ENCODE measurements around the gene ZNF407.

Gene ZNF407

DNA sequence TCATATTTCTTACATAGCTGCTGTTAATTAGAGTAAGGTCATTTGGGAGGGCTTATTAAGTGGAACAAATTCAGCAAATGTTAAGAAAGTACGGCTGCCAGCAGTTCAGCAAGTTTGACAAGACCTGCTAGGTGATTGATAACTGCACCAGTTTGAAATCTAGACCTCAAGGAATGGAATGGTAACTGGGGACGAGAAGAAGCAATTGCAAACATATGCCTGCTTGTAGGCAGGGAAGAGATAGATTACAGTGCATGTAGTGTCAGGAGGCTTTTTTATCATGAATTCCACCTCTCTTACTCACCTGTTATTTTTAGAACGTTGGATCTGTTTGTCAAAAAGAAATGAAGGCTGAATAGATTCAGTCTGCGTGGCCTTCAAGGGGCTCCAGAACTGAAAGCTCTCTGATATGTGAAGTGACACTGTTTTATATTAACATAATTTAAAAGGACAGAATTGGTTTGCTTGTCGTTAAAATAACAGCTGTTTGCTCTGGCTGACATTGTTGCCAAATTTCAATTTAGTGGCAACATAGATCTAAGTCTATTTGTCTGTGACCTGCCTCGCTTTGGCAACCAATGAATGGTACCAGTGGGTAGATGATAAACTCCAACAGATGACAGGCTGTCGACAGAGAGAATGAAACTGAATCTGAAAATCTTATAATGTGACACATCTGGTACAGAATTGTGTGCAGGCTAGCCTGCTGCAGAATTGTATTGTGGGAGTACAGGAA, 199.3 kb downstream of the ZNF407 start:
- no peak for DNase-seq

GRCh38 chr18:74797577-74798151, 200.0 kb downstream of the ZNF407 start:
- DNase-seq, result no peak

DNA sequence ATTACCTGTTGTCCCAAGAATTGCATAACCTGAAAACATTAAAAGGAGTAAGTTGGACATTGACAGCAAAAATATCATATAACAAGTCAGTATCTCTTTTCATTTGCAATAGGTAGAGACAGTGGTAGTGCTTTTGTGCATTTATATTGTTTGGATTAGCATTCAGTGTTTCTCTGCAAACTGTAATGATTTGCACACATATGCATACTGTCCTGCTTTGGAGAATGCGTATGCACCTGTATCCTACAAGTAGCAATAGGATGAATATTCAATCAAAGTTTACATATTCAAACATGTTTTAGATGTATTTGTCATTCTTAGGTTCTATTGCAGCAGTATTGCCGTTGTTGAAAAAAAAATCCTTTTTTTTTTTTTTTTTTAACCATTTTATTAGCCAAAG, 201.9 kb downstream of the ZNF407 start:
- no peak for DNase-seq

GRCh38 chr18:74800098-74800497, 202.4 kb downstream of the ZNF407 start:
- DNase-seq, result no peak

- DNase-seq, result no peak
Measured at GRCh38 chr18:74803117-74803516, 205.4 kb downstream of the ZNF407 start.

- DNase-seq, result no peak
Measured at GRCh38 chr18:74803769-74804168, 206.1 kb downstream of the ZNF407 start.

DNA sequence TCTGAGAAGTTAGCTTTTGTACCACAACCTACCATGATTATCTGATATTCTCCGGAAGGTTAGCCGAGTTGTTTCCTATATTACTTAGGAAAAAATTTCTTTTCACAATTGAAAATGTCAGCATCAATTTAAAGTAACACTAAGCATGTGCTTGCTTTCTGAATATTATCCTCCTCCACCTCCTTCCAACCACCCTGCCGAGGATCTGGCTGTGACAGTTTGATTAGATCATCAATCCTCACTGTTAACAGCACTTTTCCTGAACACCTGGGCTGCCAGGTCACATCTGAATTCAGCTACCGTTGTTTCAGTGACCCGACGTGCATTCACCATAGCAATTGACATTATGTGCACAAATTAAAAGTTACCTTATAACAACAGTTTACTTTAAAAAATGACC, 207.0 kb downstream of the ZNF407 start:
- DNase-seq, result no peak

- no peak for DNase-seq
Measured at GRCh38 chr18:74806073-74806472, 208.4 kb downstream of the ZNF407 start.

DNA sequence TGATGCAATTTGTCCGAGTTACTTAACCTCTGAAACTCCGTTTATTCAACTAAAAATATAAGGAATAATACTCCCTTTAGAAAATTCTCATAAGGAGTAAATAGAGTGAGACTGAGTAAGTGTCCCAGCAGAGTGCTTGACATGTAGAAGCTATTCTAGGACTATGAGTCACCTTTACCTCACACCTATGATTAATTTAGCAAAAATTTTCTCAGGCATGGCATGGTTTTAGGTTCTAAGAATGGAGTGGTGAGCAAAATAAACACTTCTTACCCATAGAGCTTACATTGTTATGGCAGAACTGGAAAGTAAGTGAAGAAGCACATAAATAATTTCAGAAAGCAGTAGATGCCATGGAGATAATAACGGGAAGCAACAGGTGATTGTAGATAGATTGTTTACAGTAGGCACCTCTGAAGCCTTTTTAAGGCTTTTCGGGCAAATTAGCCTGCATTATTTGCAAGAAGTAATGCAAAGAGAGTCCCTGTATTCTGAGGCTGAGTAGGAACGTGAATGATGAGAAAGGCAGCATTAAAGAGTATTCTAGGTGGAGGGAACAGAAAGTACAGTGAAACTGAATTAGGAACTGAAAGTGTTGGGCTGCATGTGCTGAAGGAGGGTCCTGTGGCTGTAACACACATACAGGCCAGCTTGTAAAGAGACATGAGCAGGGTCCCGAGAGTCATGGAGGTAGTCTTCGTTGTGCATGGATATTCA, 209.2 kb downstream of the ZNF407 start:
- no peak for DNase-seq

- no peak for DNase-seq
Measured at GRCh38 chr18:74817576-74817975, 219.9 kb downstream of the ZNF407 start.

DNA sequence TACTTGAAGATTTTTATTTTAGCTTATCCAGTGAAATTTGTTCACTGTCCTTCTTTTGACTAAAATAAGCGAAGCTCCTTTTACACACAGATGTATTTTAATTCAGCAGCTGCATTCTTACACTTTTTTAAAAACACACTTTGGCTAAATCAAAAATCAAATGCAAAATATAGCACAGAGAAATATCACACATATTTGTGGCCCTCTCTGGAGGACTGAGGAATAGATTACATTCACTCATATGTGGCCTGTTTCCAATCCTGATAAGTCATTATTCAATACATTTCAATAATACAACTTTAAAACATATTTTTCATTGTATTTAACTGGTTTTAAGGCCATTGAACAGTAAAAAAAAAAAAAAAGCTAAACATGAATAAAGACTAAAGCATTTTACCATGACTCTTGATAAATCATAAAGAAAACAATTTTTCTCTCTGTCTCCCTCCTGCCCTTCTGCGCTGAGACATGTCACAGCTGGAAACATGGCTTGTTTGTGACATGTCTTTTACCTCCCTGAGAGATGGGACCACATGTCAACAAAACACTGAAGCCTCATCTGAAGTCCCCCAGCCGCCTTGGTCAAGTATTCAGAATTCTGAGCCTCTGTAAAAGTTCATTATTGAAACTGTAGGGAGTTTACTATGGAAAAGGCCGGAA, 221.0 kb downstream of the ZNF407 start:
- DNase-seq, result no peak

- no peak for DNase-seq
Measured at GRCh38 chr18:74819433-74820059, 221.9 kb downstream of the ZNF407 start.

DNA sequence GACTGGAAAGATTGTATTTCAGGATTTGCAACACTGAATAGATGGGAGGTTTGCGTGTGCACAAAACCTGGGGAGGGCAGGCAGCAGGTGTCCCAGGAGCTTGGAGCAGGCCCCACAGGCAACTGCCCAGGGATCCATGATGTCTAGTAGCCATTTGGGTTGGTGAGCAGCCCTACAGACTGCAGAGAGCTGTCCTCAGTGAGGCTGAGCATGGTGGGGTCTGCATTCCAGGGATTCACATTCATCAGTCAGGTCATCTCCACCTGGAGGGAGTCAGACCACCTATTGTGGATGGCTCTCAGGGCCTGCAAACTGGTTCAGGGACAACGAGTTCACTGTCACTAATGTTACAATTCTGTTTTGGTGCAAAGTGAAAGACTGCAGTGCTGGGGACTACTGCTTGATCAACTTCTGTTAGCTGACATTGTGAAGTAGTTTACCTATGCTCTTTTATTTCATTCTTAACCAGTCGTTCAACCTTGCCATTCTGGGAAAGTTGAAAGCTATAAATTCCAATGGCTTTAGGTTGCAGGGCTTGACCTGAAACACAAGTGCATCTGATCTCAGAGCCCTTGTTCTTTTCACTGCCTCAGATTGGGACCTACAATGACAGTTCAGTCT, 222.6 kb downstream of the ZNF407 start:
- DNase-seq, result no peak

DNA sequence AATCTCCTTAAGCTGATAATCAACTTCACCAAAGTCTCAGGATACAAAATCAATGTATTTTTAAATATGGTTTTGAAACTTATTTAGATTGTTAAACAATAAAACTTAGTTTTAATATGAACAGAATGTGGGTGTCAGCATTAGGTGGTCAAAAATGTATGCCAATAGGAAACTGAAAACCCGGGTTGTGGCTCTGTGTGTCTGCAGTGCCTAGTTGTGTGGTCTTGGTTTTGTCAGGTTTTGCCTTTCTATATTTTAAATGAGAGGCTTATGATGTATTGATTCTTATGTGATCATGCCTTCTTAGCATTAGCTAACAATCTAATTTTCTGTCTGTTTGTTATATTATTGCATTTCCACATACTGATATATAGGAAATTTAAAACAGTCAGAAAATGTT, 227.8 kb downstream of the ZNF407 start:
- DNase-seq, result no peak

DNA sequence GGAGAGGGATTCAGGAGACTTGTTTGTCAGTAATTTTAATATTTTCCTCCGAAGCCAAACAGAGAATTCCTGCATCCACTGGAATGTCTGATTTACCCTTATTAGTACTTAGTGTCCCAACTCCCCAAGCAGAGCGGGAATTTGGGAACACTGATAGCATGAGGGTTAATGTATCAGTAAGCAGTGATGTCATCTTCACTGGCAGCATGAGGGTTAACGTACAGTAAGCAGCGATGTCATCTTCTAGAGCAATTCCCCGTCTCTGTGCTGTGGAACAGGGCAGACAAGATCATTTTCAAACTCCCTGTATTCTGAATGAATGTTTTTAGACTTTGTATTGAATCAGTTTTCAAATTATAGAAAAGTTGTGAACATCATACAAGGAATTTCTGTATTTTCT, 228.9 kb downstream of the ZNF407 start:
- no peak for DNase-seq

GRCh38 chr18:74828200-74828599, 230.5 kb downstream of the ZNF407 start:
- DNase-seq, result no peak

DNA sequence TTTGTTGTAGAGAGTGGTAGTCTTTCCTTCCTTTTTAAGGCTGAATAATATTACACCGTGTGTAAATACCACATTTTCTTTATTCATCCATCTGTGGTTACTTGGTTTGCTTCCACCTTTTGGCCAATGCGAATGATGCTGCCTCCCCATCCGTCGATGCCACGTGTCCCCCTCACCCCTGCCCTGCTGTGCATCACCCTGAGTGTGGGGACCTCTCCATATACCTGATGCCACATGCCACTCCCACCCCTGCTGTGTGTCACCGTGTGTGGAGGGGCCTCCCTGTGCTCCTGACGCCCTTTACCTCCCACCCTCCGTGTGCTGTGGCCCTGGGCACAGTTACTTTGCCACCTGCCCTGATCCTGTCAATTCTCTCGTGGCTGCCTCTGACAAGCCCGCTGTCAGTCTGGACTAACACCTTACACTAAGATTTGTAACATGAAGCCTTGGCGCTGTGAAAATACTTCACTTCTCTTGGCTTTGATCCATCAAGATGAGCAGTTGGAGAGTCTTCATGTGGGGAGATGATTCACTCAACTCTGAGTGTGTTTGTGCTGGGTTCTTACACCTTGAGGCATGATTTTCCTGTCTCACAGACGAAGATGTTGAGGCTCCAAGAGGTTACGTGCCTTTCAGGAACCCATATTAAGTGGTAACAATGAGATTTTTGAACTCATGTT, 234.0 kb downstream of the ZNF407 start:
- no peak for DNase-seq

DNA sequence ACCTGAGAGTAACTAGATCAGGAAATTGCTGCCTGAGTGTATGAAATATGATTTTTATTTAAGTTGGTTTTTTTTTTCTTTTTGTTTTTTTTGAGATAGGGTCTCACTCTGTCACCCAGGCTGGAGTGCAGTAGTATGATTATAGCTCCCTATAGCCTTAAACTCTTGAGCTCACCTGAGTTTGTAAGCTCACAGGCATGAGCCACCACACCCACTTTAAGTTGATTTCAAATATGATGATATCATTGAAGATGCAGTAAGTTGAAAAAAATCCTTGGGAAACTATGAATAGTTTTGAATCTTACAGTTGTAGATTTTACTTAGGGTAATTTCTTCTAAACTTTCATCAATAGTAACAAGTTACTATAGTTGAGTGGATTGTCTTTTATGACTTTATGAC, 234.7 kb downstream of the ZNF407 start:
- DNase-seq, result no peak

- no peak for DNase-seq
Measured at GRCh38 chr18:74832999-74833398, 235.3 kb downstream of the ZNF407 start.

DNA sequence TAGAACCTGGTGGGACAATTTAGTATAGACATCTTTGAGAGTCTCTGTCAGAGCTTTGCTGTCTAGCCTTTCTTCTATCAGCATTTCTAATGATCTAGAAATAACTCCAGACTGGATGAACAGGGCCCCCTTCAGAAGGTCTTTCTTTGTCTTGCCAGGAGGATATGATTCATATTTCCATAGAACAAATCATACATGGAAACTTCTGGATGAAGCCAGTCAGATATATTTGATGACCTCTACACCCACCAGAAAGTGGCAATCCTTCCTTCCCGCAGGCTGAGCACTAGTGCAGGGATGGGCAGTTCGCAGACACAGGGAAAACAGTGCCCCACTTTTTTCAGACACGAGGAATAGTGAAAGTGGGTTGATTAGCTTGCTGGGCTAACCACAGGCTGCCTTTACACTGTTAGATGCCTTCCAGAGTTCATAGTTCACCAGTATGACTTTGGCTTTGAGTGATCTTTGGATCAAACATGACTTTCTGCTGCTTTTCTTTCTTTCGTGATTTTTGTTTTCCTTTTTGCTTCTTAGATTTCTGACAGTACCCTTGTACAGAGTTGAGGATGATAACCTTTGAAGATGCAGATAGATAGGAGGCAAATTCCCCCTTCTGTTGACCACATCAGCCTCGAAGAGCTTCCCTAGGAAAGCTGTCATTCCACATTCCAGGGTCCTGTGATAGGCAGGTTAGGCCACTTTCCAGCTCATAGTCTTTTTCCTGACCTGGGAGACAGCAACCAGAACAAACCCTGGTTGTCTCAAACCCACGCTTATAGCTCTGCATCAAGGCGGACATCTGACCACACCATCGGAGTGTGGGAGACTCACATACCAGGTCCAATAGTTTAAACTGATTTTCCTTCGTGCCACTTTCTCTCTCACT, 237.0 kb downstream of the ZNF407 start:
- DNase-seq, result no peak

Data from activated naive CD4-positive, alpha-beta T cell treated with anti-CD3 and anti-CD28 coated beads, Interleukin-2, amount 50 U/mL, for 16 hours (primary cell).